ENCODE measurements around the gene VAC14. TPM values are rescaled to one million over a fixed set of nuclear protein-coding genes. Genes with fewer than 3 reads are reported as not detected.

Gene VAC14
- polyA plus RNA-seq, 1 of the 3 experiments (the other 2 are of a cell fraction), result 33.2 TPM

DNA sequence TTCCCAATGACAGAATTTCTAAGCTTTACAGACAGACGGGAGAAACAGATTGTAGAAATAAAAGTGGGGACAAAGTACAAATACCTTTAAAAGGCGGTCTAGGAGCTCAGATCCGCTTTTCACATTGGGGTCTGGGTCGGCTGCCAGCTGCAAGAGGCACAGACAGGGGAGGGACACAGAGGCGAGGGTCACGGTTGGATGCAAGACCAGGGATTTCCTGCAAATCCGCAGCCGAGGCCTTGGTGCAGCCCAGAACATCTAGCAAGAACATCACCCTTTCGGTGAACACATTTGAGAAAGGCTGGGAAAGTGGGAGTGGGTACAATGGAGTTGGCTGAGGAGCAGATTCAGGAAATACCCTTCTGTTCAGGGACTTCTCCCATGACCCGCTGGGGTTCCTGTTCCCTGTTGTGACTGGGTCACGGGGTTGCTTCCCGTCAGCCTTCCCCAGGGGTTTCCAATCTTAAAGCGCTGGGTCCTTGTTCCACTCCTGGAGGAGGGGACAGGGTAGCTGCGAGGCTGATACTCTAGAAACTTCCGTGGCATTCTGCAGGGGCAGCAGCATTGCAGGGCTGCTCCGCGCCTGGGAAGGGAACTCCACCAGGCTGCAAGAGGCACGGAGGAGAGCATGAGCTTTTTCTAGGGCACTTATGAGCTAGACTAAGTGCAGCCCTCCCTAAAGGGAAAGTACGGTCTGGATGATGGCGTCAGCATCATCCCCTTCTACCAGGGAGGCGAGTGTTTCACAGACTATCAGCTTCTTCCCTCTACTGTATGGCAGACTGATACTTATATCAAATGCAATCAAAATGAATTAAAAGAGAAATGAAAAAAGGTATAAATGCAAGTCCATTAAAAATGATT lies 16.0 kb downstream of the VAC14 start:
- peaks cover 20 to 60% of the 10 kb centered on the region in 2 experiments for H3K36me3 ChIP-seq (replicated peaks in 1 of 2; ENCODE audit: control insufficient read depth in 1 of 2, insufficient read depth in 2 of 2, low read length in 1 of 2)

DNA sequence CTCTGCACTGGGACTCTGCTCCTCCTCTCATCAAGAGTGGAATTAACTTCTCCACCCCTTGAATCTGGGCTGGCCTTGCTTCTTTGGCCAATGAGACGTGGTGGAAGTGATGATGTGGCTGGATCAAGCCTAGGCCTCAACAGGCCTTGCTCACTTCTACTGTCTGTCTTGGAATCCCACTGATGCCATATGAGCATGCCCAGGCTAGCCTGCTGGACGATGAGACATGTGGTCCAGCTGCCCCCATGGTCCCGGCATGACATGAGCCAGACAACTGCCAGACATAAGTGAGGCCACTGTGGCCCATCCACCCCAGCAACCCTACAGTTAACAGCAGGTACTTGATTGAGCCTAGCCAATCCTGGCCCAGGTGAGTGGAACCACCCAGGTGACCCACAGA lies 18.7 kb downstream of the VAC14 start:
- no peaks in the 10 kb centered on the region for H3K79me2 ChIP-seq (ENCODE audit: insufficient read depth)
- no peak overlapping the region for H3K4me3 ChIP-seq (ENCODE audit: low read depth in 2 of 2, low read length in 1 of 2)
- H3K27ac ChIP-seq (ENCODE audit: low read depth in 2 of 2, low read length in 1 of 2), result no peak overlapping the region; a peak in 1 of 4 replicates
- ChIA-PET POLR2A (no interaction called here), CTCF (interaction anchor here (1.0 to 2.0 kb wide), 3 partner anchors 9 to 102 kb away, joined by 3 to 10 read pairs (median 5); no protein-coding TSS in a partner anchor)
- H3K9me3 ChIP-seq, result no peaks in the 10 kb centered on the region
- WGBS (ENCODE audit: low lambda C conversion rate), result 100% methylated on average over 3 of the region's 3 CpGs
- H3K4me2 ChIP-seq, result no peak overlapping the region
- peaks cover 14% of the 10 kb centered on the region for H3F3A ChIP-seq (replicated peaks; ENCODE audit: insufficient read depth)
- H3K9ac ChIP-seq, result no peak overlapping the region
- DNase-seq, result no peak
- no peaks in the 10 kb centered on the region for H3K27me3 ChIP-seq (ENCODE audit: insufficient read depth)
- no peaks in the 10 kb centered on the region for H3K9me2 ChIP-seq
- peaks cover 20 to 66% of the 10 kb centered on the region in 2 experiments for H3K36me3 ChIP-seq (replicated peaks in 1 of 2; ENCODE audit: control insufficient read depth in 1 of 2, insufficient read depth in 2 of 2, low read length in 1 of 2)
- H4K20me1 ChIP-seq (ENCODE audit: insufficient read depth), result no peaks in the 10 kb centered on the region
- H3K4me1 ChIP-seq (ENCODE audit: control insufficient read depth in 1 of 2, insufficient read depth in 2 of 2, low read depth in 1 of 2, low read length in 1 of 2), result no peaks in the 10 kb centered on the region; a peak in 1 of 4 replicates
- H2AFZ ChIP-seq (ENCODE audit: low read depth), result no peak overlapping the region
- TF ChIP-seq TEAD4 (IDR thresholded peaks at IDR 0.05; ENCODE audit: borderline replicate concordance, insufficient read depth) (no peak), EZH2phosphoT487 (IDR thresholded peaks at IDR 0.05; ENCODE audit: borderline replicate concordance, low read depth) (no peak), ELF1 (IDR thresholded peaks at IDR 0.05) (no peak), MEF2A (IDR thresholded peaks at IDR 0.05; ENCODE audit: borderline replicate concordance, low read depth) (no peak), POLR2AphosphoS5 (IDR thresholded peaks at IDR 0.05; ENCODE audit: low read depth, low read length) (no peak), CHD2 (IDR thresholded peaks at IDR 0.05; ENCODE audit: low read length, partially characterized antibody) (no peak), YY1 (IDR thresholded peaks at IDR 0.05; ENCODE audit: low read depth) (no peak)
- TF ChIP-seq, protein P1, sequence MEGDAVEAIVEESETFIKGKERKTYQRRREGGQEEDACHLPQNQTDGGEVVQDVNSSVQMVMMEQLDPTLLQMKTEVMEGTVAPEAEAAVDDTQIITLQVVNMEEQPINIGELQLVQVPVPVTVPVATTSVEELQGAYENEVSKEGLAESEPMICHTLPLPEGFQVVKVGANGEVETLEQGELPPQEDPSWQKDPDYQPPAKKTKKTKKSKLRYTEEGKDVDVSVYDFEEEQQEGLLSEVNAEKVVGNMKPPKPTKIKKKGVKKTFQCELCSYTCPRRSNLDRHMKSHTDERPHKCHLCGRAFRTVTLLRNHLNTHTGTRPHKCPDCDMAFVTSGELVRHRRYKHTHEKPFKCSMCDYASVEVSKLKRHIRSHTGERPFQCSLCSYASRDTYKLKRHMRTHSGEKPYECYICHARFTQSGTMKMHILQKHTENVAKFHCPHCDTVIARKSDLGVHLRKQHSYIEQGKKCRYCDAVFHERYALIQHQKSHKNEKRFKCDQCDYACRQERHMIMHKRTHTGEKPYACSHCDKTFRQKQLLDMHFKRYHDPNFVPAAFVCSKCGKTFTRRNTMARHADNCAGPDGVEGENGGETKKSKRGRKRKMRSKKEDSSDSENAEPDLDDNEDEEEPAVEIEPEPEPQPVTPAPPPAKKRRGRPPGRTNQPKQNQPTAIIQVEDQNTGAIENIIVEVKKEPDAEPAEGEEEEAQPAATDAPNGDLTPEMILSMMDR (IDR thresholded peaks at IDR 0.05), result no peak
- TF ChIP-seq, protein P2, sequence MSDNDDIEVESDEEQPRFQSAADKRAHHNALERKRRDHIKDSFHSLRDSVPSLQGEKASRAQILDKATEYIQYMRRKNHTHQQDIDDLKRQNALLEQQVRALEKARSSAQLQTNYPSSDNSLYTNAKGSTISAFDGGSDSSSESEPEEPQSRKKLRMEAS (IDR thresholded peaks at IDR 0.05; ENCODE audit: low read depth), result no peak
- TF ChIP-seq, protein P3, sequence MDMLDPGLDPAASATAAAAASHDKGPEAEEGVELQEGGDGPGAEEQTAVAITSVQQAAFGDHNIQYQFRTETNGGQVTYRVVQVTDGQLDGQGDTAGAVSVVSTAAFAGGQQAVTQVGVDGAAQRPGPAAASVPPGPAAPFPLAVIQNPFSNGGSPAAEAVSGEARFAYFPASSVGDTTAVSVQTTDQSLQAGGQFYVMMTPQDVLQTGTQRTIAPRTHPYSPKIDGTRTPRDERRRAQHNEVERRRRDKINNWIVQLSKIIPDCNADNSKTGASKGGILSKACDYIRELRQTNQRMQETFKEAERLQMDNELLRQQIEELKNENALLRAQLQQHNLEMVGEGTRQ (IDR thresholded peaks at IDR 0.05; ENCODE audit: borderline replicate concordance, low read depth, low read length), result no peak
- TF ChIP-seq, protein P4, sequence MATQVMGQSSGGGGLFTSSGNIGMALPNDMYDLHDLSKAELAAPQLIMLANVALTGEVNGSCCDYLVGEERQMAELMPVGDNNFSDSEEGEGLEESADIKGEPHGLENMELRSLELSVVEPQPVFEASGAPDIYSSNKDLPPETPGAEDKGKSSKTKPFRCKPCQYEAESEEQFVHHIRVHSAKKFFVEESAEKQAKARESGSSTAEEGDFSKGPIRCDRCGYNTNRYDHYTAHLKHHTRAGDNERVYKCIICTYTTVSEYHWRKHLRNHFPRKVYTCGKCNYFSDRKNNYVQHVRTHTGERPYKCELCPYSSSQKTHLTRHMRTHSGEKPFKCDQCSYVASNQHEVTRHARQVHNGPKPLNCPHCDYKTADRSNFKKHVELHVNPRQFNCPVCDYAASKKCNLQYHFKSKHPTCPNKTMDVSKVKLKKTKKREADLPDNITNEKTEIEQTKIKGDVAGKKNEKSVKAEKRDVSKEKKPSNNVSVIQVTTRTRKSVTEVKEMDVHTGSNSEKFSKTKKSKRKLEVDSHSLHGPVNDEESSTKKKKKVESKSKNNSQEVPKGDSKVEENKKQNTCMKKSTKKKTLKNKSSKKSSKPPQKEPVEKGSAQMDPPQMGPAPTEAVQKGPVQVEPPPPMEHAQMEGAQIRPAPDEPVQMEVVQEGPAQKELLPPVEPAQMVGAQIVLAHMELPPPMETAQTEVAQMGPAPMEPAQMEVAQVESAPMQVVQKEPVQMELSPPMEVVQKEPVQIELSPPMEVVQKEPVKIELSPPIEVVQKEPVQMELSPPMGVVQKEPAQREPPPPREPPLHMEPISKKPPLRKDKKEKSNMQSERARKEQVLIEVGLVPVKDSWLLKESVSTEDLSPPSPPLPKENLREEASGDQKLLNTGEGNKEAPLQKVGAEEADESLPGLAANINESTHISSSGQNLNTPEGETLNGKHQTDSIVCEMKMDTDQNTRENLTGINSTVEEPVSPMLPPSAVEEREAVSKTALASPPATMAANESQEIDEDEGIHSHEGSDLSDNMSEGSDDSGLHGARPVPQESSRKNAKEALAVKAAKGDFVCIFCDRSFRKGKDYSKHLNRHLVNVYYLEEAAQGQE (IDR thresholded peaks at IDR 0.05; ENCODE audit: low read depth, low read length), result no peak

More for the DNA sequence above, 16.0 kb downstream of the VAC14 start:
- CTCF ChIA-PET, result interaction anchor here (0.7 to 1.6 kb wide), 2 partner anchors 14 kb away, joined by 3 to 8 read pairs; no protein-coding TSS in a partner anchor
- no peak for DNase-seq
- H2AFZ ChIP-seq (ENCODE audit: low read depth), result no peak overlapping the region
- no peak overlapping the region for H3K4me2 ChIP-seq
- TF ChIP-seq RAD21 (IDR thresholded peaks at IDR 0.05; ENCODE audit: low read length) (no peak), SIN3A (IDR thresholded peaks at IDR 0.05; ENCODE audit: borderline replicate concordance, low read depth, low read length) (no peak), EZH2phosphoT487 (IDR thresholded peaks at IDR 0.05; ENCODE audit: borderline replicate concordance, low read depth) (no peak), POLR2AphosphoS5 (IDR thresholded peaks at IDR 0.05; ENCODE audit: low read depth, low read length) (no peak), RXRA (IDR thresholded peaks at IDR 0.05; ENCODE audit: borderline replicate concordance, low read depth) (no peak)
- TF ChIP-seq, protein P1 (IDR thresholded peaks at IDR 0.05), result no peak
- no peaks in the 10 kb centered on the region for H3F3A ChIP-seq (replicated peaks; ENCODE audit: insufficient read depth)
- POLR2A ChIA-PET, result no interaction called here
- no peaks in the 10 kb centered on the region for H3K9me2 ChIP-seq
- no peaks in the 10 kb centered on the region for H3K27me3 ChIP-seq (ENCODE audit: insufficient read depth)
- H3K79me2 ChIP-seq (ENCODE audit: insufficient read depth), result peaks cover 3% of the 10 kb centered on the region; the same call in 1 of the 2 replicates
- peaks cover 7% of the 10 kb centered on the region; the same call in 1 of the 2 replicates for H4K20me1 ChIP-seq (ENCODE audit: insufficient read depth)
- H3K4me1 ChIP-seq (ENCODE audit: control insufficient read depth in 1 of 2, insufficient read depth in 2 of 2, low read depth in 1 of 2, low read length in 1 of 2), result no peaks in the 10 kb centered on the region
- WGBS (ENCODE audit: low lambda C conversion rate), result 93% methylated on average over 21 of the region's 21 CpGs
- no peak overlapping the region for H3K4me3 ChIP-seq (ENCODE audit: low read depth in 2 of 2, low read length in 1 of 2)
- H3K27ac ChIP-seq (ENCODE audit: low read depth in 2 of 2, low read length in 1 of 2), result no peak overlapping the region
- no peaks in the 10 kb centered on the region for H3K9me3 ChIP-seq
- no peak overlapping the region for H3K9ac ChIP-seq

All from SK-N-SH (cell line).